ENCODE measurements around the gene HNRNPUL1.
"Not testable (repeated sequence)": the region's sequence is repeated elsewhere in the genome, so short reads cannot be mapped to it uniquely, and the experiment has no call there.

HNRNPUL1 gene

DNA sequence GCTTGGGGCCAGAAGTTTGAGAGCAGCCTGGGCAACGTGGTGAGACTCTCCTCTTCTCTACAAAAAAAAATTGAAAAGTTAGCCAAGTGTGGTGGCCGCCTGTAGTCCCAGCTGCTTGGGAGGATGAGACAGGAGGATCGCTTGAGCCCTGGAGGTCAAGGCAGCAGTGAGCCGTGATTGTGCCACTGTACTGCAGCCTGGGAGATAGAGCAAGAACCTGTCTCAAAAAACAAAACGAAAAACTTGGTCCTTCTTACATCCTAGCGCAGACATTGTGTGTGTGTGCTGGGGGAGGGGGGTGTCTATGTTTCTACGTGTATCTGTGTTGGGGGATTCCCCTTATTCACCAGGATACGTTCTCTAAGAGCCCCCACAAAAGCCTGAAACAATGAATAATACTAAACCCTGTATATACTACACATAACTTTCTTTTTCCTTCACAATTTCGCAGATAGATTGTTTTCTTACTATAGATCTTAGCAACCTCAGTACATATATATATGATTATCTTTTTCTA lies 37.2 kb upstream of the HNRNPUL1 start:
- Histone ChIP-seq H3K36me3 (ENCODE audit: low read depth) (peaks cover 83% of the 10 kb centered on the region), H3K4me3 (ENCODE audit: severe bottlenecking) (no peak overlapping the region), H3K9me3 (ENCODE audit: severe bottlenecking) (no peaks in the 10 kb centered on the region), H3K27ac (ENCODE audit: poor library complexity, severe bottlenecking) (peak overlapping the region; percentile 95), H3K27me3 (ENCODE audit: insufficient read depth, poor library complexity, severe bottlenecking) (no peaks in the 10 kb centered on the region), H3K4me1 (ENCODE audit: insufficient read depth, poor library complexity, severe bottlenecking) (peaks cover 39% of the 10 kb centered on the region)
- no peak for TF ChIP-seq CTCF (IDR thresholded peaks at IDR 0.05; ENCODE audit: poor library complexity, severe bottlenecking)
- no peak for ATAC-seq (ENCODE audit: low read depth)
- DNase-seq (ENCODE audit: low spot score), result no peak

GRCh38 chr19:41228486-41228885 lies 35.7 kb upstream of the HNRNPUL1 start:
- H3K9me3 ChIP-seq (ENCODE audit: severe bottlenecking), result no peaks in the 10 kb centered on the region
- H3K36me3 ChIP-seq (ENCODE audit: low read depth), result peaks cover 84% of the 10 kb centered on the region
- TF ChIP-seq CTCF (IDR thresholded peaks at IDR 0.05; ENCODE audit: poor library complexity, severe bottlenecking), result no peak
- H3K27ac ChIP-seq (ENCODE audit: poor library complexity, severe bottlenecking), result peak overlapping the region; percentile 95
- no peak for ATAC-seq (ENCODE audit: low read depth)
- H3K4me1 ChIP-seq (ENCODE audit: insufficient read depth, poor library complexity, severe bottlenecking), result peaks cover 29% of the 10 kb centered on the region
- DNase-seq (ENCODE audit: low spot score), result no peak
- no peaks in the 10 kb centered on the region for H3K27me3 ChIP-seq (ENCODE audit: insufficient read depth, poor library complexity, severe bottlenecking)
- H3K4me3 ChIP-seq (ENCODE audit: severe bottlenecking), result no peak overlapping the region

DNA sequence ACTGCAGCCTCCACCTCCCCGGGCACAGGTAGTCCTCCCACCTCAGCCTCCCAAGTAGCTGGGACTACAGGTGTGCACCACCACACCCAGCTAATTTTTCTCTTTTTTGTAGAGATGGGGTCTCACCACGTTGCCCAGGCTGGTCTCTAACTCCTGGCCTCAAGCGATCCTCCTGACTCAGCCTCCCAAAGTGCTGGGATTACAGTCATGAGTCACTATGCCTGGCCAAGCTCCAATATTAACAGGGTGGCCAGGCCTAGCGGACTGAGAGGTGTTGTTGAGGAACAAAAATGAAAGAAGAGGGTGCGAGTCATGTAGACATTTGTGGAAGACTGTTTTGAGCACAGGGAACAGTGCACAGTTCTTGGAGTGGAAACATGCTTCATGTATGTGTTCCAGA lies 34.8 kb upstream of the HNRNPUL1 start:
- not testable (repeated sequence) for DNase-seq (ENCODE audit: low spot score); H3K4me3 ChIP-seq (ENCODE audit: severe bottlenecking); H3K27me3 ChIP-seq (ENCODE audit: insufficient read depth, poor library complexity, severe bottlenecking); H3K9me3 ChIP-seq (ENCODE audit: severe bottlenecking); ATAC-seq (ENCODE audit: low read depth)
- H3K36me3 ChIP-seq (ENCODE audit: low read depth), result peaks cover 85% of the 10 kb centered on the region
- H3K4me1 ChIP-seq (ENCODE audit: insufficient read depth, poor library complexity, severe bottlenecking), result peaks cover 21% of the 10 kb centered on the region
- H3K27ac ChIP-seq (ENCODE audit: poor library complexity, severe bottlenecking), result peak overlapping the region; percentile 95

DNA sequence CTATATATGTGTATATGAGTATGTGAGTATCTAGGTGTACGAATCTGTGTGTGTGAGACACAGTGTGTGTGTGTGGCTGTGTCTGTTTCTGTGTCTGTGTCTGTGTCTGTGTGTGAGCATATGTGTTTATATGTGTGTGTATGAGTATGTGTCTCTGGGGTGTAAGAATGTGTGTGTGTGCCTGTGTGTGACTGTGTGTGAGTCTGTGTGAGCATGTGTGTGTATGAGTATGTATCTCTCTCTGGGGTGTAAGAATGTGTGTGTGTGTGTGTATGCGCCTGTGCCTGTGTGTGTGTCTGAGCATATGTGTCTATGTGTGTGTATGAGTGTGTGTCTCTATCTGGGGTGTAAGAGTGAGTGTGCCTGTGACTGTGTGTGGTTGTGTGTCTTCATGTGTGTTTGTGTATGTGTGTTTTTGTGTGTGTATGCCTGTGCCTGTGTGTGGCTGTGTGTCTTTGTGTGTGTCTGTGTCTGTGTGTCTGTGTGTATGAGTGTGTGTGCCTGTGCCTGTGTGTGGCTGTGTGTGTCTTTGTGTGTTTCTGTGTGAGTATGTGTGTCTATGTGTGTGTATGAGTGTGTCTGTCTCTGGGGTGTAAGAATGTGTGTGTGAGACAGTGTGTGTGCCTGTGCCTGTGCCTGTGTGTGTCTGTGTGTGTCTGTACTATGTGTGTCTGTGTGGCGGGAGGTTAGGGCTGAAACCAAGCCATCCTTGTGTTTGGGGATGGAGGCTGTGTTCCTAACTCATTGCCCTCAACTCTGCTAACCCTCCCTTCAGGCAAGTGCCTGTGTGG lies 33.9 kb upstream of the HNRNPUL1 start:
- no peak for DNase-seq (ENCODE audit: low spot score)
- no peak for ATAC-seq (ENCODE audit: low read depth)

DNA sequence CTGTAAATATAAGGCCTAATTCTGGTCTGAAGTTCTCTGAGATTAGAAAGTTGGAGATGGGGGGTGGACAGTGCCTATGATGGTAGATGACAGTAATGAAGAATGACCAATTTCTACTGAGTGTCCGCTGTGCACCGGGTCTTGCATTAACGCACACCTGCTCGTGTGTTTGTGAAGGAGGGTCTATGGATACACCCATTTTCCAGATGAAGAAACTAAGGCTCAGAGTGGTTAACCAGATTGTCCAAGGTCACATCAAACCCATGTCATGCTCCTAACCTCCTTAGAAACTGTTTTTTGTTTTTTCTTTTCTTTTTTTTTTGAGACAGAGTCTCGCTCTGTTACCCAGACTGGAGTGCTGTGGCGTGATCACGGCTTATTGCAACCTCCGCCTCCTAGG lies 31.5 kb upstream of the HNRNPUL1 start:
- Histone ChIP-seq H3K27ac (ENCODE audit: poor library complexity, severe bottlenecking) (no peak overlapping the region), H3K36me3 (ENCODE audit: low read depth) (peaks cover 86% of the 10 kb centered on the region), H3K4me3 (ENCODE audit: severe bottlenecking) (no peak overlapping the region), H3K4me1 (ENCODE audit: insufficient read depth, poor library complexity, severe bottlenecking) (no peaks in the 10 kb centered on the region), H3K27me3 (ENCODE audit: insufficient read depth, poor library complexity, severe bottlenecking) (no peaks in the 10 kb centered on the region), H3K9me3 (ENCODE audit: severe bottlenecking) (no peaks in the 10 kb centered on the region)
- DNase-seq (ENCODE audit: low spot score) (no peak), ATAC-seq (ENCODE audit: low read depth) (no peak)
- TF ChIP-seq CTCF (IDR thresholded peaks at IDR 0.05; ENCODE audit: poor library complexity, severe bottlenecking), result no peak

More for the DNA sequence above, 33.9 kb upstream of the HNRNPUL1 start:
- no peak overlapping the region for H3K4me3 ChIP-seq (ENCODE audit: severe bottlenecking)
- peak overlapping the region; percentile 95 for H3K27ac ChIP-seq (ENCODE audit: poor library complexity, severe bottlenecking)
- H3K9me3 ChIP-seq (ENCODE audit: severe bottlenecking), result no peaks in the 10 kb centered on the region
- no peak for TF ChIP-seq CTCF (IDR thresholded peaks at IDR 0.05; ENCODE audit: poor library complexity, severe bottlenecking)
- peaks cover 12% of the 10 kb centered on the region for H3K4me1 ChIP-seq (ENCODE audit: insufficient read depth, poor library complexity, severe bottlenecking)
- no peaks in the 10 kb centered on the region for H3K27me3 ChIP-seq (ENCODE audit: insufficient read depth, poor library complexity, severe bottlenecking)
- H3K36me3 ChIP-seq (ENCODE audit: low read depth), result peaks cover 85% of the 10 kb centered on the region

Measured in RWPE2 (cell line).